NCI-H526 treated with DMSO at 0.1 percent for 48 hours (cell line): ENCODE measurements around the gene SMYD2.

Source experiments
- DNase-seq: peaks from one replicate; lab custom pipeline; 2025; lab: John Stamatoyannopoulos, UW

SMYD2 gene

DNA sequence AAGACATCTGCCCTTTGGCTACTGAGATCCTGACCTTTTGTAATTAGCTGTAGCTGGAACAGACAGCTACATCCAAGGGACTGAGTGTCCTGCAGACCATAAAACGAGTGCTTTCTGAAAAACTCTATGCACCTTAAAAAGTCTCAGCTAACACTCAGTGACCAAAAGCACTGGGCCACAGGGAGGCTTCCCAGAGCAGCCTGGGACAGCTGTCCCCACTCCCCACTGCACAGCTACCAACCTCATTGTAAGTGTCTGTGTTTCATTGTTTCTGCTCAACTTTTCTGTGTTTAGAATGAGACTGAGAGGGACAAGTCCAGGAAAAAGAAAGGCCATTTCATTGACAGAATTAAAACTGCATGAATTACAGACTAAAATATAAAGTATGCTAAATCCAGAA, 80.7 kb downstream of the SMYD2 start:
- DNase-seq: no peak

DNA sequence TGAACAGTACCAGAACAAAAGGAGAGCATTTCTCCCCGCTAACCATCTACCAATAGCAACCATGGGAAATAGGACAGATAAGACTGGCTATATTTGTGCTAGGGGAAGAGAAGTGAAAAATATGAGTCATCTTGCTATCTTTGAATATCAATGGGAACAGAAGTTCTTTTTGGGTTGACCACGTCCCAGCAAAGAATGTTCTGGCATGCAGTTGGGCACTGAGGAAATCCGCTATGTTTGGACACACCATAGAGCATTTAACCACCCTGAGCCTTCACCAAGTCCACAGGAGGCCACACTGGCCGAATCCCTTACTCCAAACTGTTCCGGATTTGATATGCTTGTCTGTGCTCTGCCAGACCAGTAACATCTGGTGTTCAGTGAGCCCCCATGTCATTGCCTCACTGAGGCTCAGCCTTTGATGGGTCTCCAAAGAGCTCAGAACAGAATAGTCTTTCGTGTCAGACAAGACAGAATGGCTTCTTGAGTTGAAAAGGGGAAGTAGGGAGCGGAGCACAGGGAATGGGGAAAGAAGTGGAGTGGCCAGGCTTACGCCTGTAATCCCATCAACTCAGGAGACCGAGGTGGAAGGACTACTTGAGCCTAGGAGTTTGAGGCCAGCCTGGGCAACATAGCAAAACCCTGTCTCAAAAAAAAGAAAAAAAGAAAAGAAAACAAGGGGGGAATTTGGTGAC, 81.4 kb downstream of the SMYD2 start:
- no peak for DNase-seq

DNA sequence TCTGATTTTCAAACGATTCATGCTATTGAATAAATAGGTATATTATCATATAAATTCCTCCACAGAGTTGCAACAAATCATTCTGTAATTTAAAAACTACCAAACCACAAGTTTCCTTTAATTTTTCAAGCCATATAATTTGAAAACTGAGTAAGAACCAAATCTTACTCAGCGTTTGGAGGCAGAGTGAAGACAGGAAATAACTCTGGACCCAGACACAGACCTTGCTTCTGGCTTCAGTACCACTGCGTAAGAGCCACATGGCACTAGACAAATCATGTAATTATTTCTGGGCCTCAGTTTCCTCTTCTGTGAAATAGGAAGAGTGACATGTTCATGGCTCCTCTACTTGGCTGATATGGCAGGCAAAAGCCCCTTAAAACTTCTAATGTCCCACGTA, 82.4 kb downstream of the SMYD2 start:
- DNase-seq: no peak

DNA sequence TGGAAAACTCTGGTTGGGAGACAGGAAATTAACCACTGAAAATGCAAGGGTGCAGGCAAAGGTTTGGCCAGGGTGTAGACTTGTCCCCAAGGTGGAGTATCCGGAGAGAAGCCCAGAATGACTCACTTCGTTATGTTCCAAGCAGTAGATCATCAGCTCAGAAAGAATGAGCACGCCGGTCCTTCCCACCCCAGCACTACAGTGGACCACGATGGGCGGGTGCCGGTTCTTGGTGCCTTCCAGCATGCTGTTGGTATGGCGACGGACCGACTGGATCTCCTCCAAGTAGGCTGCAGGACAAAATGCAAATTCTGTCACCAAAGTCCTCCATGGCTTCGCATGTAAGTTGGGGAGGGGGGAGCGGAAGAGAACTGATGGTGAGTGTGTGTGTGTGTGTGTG, 83.4 kb downstream of the SMYD2 start:
- DNase-seq: no peak

DNA sequence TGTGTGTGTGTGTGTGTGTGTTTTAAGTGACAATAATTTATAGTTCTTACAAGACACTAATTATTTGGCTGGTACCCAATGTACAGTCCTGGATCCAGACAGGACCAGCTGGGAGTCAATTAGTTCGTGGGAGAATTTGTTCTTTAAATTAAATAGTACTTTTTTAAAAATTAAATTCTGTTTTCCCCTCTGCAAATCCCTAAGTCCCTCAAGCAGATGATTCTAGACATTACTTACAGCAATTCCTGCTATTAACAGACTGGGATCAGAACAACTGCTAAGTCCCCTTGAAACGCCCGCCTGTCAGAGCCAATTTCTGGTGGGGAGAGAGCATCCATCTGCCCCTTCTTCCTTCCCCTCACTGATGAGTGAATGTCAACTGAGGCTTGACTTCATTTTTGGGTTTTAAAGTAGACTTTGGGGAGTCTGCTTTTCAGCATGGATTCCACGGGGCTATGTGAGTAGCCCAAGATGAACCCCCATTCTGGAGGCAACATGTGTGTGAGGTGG, 83.9 kb downstream of the SMYD2 start:
- no peak for DNase-seq

DNA sequence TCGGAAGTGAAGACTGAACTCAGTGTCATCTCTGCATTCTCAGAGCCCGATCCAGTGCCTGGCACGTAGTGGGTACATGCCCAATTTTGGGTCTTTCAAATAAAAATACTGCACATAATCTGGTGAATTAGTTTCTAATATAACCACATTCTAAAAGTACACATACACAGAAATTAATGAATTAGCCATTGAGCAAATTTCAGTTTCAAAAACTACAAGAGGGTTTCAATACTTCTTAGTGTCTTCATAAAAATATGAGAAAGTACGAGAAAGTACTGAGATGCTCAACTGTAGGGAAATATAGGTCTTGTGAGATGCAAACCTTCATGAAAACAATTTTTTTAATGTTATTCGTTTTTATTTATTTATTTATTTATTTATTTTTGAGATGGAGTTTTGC, 86.9 kb downstream of the SMYD2 start:
- no peak for DNase-seq

DNA sequence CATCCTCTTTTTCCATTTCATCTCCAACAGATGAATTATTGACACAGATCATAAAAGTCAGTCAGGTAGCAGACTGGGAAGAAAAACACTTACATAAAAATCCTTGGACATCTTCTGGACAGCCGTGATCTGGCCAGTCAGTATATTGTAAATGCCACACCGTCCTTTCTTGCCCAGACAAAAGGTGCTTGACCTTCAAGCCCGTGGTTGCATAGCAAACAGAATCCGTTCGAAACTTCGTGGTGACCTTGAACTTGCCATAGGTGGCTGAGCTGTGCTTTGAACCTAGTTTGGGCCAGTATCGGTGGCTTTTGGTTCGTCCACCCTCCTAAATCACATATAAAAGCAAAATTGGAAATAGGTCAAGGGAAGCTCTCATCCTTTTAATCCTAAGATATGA, 88.4 kb downstream of the SMYD2 start:
- no peak for DNase-seq

DNA sequence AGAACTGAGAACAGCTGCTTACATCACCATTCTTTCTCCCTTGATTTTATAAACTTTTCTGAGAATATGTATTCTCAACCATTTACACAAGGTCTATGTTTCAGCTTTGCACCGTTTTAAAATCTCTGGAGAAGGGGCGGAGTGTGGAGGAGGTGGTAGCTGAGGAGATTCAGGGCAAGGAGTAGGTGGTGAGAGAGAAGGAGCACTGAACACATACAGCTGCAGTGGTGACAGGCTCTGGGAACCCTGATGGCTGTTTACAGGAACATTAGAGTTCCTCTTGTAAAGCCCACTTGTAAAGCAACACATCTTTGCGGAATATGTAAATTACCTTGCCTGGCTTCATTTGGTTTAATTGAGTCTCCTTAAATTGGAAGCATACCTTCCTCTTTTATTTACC, 89.7 kb downstream of the SMYD2 start:
- DNase-seq: no peak

DNA sequence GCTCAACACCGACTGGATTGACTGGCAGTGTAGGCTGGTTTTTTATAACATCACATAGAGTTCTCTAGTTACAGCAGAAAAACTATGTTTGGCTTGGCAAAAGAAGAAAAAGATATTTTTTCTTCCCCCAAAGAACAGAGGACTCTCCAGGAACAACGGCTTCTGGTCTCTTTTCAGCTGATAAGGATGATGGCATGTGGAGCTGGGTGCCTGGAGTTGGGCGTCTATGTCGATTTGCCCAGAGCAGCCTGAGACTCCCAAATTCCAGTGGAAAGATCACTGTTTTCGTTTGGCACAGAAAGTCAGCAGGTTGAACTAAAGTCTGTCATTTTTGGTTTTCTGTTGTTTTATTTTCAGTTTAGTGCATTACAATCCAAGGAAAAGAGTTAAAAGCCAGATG, 91.1 kb downstream of the SMYD2 start:
- DNase-seq: no peak

DNA sequence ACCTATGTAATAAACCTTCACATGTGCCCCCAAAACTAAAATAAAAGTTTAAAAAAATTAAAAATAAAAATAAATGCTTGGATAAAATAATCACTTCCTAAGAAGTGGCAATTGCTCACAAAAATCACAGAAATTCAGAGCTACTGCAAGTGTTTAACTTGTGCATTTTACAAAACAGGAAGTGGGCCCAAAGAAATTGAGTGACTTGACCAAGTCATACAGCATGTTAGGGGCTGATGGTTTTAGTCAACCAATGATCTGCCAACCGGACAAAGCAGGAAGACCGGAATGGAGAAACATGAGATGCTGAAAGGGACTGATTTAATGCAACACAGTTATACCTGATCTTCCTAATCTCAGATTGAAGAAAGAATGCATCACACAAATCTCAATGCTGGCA, 96.5 kb downstream of the SMYD2 start:
- no peak for DNase-seq

DNA sequence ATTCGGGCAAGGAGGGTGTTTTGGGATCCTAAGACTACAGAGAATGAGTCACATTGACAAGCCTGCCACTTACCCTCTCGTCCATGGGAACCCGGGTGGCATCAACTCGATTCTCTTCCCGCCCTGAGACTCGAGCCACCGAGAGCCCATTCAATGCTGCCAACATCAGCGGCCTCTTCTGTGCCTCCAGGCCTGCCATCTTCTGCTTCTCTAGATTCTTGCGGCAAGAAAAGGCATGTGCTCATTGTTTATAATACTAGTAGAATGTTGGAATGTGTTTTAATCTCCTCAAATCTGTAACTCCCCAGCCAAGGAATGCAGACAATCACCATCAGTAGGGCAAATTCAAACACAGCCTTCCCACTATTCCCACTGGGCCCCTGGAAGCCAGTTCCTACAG, 96.9 kb downstream of the SMYD2 start:
- no peak for DNase-seq

DNA sequence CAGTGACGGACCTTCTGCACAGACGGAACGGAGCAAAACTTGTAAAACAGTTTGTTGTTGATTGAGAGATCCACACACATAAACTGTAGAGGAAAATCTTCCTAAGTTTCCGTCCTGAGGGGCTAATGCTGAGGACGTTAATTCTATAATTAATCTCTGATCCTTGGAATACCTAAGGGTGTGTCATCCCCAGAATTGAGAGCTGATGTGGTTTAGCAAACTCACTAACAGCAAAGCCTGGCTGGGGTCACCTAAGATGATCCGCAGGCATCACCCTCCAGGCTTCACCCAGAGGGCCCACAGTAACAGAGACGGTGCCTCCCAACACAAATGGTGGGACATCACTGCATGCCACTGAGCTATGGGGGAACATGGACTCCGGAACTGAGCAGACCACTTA, 97.5 kb downstream of the SMYD2 start:
- DNase-seq: no peak

DNA sequence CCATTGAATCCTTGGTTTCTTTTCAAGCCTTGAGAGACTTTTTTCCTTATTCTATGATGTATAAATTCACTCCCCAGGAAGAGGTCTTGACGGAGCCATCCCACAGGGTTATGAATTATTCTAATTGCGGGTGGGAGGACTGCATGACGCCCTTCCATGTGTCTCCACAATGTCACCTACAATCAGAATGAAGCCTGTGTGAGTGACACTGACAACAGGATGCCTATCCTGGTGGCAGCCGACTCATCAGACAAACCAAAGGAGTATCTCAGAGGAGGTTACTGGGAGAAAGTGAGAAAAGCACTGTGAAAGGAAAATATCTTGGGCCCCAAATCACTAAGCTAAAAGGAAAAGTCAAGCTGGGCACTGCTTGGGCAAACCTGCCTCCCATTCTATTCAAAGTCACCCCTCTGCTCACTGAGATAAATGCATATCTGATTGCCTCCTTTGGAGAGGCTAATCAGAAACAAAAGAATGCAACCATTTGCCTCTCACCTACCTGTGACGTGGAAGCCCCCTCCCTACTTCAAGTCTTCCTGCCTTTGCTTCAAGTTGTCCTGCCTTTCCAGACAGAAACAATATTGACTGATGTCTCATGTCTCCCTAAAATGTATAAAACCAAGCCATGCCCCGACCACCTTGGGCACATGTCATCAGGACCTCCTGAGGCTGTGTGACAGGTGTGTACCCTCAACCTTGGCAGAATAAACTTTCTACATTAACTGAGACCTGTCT, 98.4 kb downstream of the SMYD2 start:
- DNase-seq: no peak

DNA sequence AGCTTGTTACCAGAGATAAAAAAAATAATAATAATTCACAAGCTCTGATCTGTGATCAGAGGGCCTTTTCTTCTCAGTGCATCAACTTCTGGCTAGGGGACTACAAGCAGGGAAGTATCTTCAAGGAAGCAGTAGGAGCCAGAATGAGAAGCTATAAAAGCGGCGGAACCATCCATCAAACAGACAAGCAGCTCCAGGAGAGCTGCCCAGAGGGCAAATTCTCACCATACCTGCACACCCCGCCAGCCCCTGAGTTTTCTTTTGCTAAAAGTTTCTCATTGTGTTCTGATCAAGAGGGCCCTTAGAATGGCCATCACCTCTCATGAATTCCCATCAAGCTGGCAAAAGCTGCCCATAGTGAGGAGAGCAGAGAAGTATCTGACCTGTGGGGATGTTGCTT, 99.4 kb downstream of the SMYD2 start:
- DNase-seq: no peak

DNA sequence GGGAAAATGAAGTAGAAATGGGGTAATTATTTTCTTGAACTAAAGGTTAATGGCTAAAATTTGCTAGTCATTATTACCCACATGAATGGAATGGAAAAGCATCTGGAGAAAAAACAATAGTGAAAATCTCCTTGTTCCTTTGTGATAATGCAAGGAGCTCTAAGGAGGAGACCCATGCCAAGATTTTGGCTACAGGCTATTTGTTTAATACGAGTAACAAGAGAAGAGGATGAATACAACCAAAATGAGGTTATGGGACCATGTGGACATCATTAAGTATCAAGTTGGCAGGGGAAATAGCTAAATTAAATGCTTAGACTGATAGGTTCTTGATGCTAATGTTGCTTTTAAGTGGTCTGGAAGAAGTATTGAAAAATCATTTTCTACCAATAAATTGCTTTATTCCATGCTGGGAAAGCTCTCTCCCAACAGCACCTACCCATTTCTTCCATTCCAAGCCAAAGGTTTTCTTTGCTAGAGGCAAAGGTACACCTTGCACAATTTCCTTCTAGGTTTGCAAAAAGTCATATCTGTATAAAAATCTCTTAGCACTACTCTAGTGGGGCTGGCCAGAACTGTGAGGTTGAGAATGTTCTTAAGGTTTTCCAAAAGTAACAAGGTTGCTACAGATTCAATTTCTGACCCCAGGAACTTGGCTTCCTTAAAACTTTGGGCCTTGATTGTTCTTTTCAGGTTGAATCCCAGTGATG, 100.2 kb downstream of the SMYD2 start:
- no peak for DNase-seq

DNA sequence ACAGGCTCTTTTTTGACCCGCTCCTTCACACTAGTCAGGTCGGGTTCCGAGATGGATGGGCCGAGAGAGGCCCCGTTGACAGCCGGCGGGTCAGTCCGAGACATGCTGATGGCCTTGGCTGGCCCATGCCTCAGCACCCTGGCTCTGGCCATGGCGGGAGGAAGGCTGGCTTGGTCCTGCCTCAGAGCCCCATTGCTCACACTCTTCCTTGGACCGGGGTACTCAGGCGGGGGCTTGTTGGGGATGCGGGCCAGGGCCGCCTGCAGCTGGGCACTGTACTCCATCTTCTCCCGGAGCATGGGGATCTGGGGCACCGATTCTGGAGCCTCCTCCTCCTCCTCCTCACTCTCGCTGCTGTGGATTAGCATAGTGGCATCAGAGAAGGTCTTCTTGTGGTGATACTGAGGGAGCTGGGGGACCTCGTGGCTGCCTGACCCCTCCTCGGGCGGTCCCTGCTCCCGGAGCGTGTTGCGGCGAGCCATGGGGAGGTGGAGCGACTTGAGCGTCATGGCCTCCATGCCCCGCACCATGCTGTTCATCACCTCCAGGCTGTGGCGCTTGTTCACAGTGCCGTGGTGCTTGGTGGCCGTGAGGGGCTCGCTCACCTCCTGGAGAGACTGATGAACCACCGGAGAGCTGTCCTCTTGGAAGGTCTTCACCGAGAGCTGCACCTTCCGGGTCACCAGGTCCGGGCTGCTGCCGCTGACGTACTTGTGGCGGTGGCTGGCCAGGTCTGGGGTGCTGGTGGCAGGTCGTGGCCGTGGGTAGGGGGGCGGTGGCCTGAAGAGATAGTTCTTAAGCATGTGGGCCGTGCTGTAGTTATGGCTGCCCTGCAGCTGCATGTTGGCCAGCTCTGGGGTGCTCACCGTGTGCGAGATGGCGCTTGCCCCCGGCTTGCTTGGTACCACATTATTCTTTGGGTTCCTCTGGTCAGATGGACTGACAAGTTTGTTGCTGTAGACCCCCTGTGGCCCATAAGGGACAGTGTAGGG, 102.7 kb downstream of the SMYD2 start:
- no peak for DNase-seq

DNA sequence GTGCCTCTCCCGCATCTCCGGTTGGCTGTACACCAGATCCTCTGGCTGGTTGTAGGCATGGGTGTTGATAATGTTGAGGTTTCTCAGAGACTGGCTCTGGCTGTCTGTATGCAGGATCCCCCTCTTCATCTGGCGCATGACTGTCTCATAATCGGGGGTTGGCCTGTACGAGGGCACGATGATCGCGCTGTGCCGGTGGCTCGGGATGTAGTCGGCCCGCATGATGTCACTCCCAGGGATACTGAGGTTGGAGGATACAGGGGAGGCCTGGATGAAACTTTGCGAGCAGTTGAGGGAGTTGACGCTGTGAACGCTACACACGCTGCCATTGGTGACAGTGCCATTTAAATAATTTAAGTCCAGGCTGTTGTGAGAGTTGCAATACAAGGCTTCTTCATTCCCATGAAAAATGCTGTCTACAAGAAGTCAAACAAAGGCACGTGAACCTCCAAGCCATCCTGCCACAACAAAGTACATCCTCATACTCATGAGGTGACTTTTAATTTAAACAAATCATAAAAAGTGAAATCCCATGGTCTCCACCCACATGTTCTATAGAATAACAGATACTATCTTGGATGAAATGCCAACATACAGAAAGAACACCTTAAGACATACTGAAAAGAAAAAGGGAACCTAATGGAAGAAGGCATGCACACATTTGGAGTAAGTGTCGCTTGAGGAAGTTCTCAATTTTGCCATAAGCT, 103.6 kb downstream of the SMYD2 start:
- DNase-seq: no peak

DNA sequence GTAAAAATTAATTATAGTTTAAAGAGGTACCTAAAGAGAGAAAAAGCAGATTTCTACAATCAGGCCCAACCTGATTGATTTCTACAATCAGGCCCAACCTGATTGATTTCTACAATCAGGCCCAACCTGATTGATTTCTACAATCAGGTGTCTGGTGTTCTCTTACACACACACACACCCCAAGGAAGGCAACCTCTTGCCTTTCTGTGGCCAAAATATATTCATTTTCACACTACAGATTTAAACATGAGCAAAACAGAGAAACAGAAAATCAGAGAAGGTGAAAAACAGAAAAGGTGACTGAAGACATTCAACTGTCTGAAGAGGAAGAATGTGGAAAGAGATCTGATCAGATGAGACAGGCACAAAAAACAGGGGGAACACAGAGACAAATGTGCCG, 104.5 kb downstream of the SMYD2 start:
- DNase-seq: no peak

DNA sequence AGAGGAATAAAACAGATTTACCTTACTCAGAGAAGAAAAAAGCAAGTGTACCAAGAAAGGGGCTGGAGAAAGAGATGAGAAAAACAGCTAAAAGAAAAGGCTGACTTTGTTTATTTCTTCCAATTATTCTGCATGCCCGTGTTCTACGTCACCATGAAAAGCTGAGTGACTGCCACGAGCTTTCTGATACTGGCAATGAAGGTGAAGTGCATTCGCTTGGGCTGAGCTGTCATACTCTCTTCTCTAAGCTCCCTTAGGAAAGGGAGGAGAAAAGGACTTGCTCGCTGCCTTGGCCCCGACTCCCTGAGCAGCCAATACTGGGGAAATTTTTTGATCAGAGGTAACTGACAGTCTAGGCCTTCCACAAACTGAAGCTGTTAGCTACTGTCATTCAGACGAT, 105.4 kb downstream of the SMYD2 start:
- no peak for DNase-seq
